HL-60/S4 treated with phorbol 12-myristate 13-acetate at 8.2 ng/mL for 4 days and 3 days (cell line): ENCODE data around the gene ALG2.
"Not testable (repeated sequence)": the region's sequence is repeated elsewhere in the genome, so short reads cannot be mapped to it uniquely, and the experiment has no call there.

Experiments used
- in situ Hi-C: fragments of 300-500 bp; cut with MboI; formaldehyde crosslinking; loops from 2 replicates; pipeline ENCODE4 v1.15.0; 2022; ENCODE audit warnings: low sequenced_read_pairs

Gene ALG2

GRCh38 chr9:99239341-99240060 lies 17.8 kb upstream of the ALG2 start:
- in situ Hi-C loops = no loop called here

- in situ Hi-C loops = no loop called here
These were observed 16.6 kb upstream of the ALG2 start for GRCh38 chr9:99238331-99238730.

GRCh38 chr9:99237849-99238248 lies 16.1 kb upstream of the ALG2 start:
- in situ Hi-C loops = not testable (repeated sequence)

DNA sequence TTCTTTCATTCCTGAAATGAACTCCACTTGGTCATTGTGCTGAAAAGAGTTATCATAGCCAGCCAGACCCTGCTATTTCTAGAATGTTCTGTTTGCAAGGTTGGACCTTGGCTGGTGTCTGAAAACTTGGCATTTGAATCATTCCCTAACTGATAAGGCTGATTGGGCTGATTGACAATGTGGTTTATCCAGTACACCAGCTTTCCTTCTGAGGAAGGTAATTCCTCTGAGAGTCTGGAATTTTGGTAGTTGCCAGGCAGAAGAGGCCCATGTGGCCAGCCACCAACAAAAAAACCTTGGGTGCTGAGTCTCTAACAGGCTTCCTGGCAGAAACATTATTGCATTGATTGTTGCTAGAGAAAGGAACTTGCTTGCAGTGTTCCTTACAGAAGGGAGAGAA lies 15.6 kb upstream of the ALG2 start:
- in situ Hi-C loops = no loop called here

DNA sequence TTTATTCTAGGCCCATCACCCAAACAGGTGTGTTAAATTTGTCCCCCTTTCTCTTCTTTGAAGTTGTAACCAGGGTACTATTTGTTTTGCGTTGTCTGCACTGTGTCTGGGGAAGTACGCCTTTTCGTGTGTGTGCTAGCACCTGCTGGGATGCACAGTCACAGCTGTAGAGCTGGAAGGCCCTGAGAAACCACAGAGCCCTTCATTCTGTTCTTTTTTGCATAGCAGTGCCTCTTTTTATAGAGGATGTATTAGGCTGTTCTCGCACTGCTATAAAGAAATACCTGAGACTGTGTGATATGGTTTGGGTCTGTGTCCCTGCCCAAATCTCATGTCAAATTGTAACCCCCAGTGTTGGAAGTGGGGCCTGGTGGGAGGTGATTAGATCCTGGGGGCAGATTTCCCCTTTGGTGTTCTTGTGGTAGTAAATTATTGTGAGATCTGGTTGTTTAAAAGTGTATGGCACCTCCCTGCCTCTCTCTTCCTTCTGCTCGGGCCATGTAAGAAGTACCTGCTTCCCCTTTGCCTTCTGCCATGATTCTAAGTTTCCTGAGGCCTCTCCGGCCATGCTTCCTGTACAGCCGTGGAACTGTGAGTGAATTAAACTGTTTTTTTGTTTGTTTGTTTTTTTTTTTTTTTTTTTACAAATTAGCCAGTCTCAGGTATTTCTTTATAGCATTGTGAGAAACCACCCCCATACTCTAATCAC lies 14.3 kb upstream of the ALG2 start:
- in situ Hi-C loops = no loop called here

GRCh38 chr9:99235069-99235468 lies 13.3 kb upstream of the ALG2 start:
- in situ Hi-C loops = no loop called here

- in situ Hi-C loops = no loop called here
These were observed 12.9 kb upstream of the ALG2 start for GRCh38 chr9:99234618-99235017.

GRCh38 chr9:99231711-99232110 lies 10.0 kb upstream of the ALG2 start:
- in situ Hi-C loops = no loop called here

GRCh38 chr9:99230206-99230605 lies 8.5 kb upstream of the ALG2 start:
- in situ Hi-C loops = no loop called here

GRCh38 chr9:99226054-99226453 lies 4.3 kb upstream of the ALG2 start:
- in situ Hi-C loops = no loop called here

- in situ Hi-C loops = no loop called here
These were observed 2.7 kb upstream of the ALG2 start for GRCh38 chr9:99224445-99224844.

DNA sequence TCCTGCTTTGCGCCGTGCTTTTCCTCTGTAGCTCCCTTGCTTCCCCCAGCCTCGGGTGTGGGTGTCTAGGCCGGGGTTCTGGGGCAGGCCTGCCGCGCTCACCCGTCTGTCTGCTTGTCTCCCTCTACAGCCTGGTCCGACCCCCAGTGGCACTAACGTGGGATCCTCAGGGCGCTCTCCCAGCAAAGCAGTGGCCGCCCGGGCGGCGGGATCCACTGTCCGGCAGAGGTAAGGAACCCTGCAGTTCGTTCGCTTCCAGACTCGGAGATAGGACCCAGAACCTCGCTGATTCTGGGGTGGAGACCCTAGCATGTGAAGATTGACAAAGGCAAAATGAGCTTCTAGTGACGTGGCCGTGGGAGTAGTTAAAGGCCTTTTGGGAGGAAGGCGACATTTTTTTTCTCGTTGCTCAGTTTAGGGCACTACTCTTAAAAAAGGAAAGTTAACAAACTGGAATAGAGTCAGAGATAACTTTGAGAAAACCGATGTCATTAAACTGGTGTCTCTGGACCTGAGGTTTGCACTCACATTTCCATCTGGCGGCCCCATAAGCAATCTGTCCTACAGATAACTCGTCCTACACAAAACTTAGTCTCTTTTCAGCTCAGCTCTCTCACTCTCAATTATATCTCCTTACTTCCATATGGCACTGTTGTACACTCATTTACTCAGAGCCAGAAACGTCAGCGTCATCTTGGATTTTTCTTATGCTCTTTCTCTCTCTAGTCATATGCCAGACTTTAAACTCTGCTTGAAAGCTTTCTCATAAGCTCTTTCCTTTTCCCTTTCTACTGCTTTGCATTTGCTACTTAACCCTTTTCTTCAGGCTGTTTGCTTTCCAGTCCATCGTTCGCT lies 901 bp upstream of the ALG2 start:
- in situ Hi-C loops = no loop called here

DNA sequence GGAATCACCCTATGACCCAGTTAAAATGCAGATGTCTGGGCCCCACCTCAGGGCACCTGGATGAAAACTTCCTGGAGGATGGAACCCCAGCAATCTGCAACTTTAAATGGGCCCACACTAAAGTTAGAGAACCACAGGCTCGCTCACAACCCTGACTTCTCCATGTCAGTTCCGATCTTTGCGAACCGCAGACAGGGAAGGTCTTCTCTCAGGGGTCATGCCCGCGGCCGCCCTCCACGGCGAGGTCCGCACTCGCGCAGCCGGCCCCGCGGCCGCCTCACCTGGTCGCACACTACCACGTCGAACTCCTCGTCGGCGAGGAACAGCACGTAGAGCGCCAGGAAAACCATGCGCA lies 499 bp downstream of the ALG2 start:
- in situ Hi-C loops = no loop called here

DNA sequence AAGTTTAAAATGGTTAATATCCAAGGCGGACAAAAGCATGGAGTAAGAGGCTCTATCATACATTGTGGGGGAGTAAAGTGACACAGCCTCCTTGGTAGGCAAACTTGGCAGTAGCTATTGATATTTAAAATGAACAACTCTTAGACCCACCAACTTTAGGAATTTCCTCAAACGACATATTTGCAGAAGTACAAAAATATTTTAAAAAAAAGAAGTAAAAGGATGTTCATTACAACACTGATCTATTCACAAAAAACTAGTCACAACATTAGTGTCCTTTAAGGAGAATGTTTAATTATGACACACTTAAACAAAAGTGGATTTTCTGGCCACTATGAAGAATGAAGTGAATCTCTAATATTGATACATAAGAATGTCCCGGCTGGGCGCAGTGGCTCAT lies 1.7 kb downstream of the ALG2 start:
- in situ Hi-C loops = no loop called here

DNA sequence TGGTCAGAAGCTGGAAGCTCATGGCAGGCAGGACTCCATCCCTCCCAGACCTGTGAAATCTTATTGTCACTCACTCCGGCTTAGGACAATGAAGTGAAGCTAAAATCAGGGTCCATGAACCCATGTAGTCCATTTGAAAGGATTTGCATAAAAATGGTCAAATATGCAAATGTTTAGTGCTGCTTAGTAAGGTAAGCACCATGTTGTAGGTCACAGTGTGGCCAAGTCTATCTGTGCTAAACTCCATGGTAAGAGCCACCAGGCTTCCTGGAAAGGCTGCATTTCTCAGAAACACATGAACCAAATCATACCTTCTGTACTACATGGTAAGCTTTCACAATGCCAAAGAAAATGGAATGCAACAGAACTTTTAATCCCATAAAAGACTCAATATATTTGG lies 5.7 kb downstream of the ALG2 start:
- in situ Hi-C loops = no loop called here

GRCh38 chr9:99213197-99213596 lies 8.5 kb downstream of the ALG2 start:
- in situ Hi-C loops = no loop called here

DNA sequence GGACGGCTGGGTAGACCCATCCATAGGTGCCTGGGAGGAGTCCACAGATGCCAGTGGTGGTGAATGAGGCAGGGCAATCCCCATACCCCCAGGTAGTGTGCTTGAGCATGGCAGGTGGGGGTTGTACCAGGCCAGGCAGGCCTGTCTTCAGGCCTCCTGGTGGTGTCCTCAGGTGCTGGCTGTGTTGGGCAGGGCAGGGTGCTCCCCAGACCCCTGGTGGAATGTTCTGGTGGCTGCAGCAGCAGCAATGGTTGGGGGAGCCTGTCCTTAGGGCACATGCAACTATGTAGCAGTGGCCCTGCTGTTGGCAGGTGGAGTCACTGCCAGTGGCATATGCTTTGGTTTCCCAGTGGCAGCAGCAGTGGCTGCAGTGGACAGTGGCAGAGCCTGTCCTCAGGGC lies 10.0 kb downstream of the ALG2 start:
- in situ Hi-C loops = no loop called here

GRCh38 chr9:99210572-99210971 lies 11.2 kb downstream of the ALG2 start:
- in situ Hi-C loops = no loop called here

DNA sequence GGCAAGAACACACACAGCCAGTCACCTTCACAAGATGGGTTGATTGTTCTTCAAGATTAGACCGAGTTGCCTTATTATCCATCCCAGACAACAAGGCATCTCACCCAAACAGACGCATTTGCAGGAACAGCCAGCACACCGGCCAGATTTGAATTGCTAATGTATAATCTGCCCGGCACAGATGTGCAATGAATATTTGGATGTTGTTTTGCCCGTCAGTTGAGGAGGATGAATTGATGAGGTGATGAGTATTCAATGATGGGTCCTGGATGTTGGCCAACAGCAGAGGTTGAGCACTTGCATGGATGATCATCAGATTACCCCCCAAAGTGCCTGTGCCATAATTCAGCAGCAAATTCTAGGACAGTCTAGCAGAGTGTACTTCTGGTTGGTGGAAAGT lies 20.1 kb downstream of the ALG2 start:
- in situ Hi-C loops = no loop called here

- in situ Hi-C loops = loop anchor here (25.0 kb wide), 2 partner anchors 1112 to 1387 kb away; partner anchors contain the start of gene CAVIN4
These were observed 21.7 kb downstream of the ALG2 start for GRCh38 chr9:99199938-99200539.

DNA sequence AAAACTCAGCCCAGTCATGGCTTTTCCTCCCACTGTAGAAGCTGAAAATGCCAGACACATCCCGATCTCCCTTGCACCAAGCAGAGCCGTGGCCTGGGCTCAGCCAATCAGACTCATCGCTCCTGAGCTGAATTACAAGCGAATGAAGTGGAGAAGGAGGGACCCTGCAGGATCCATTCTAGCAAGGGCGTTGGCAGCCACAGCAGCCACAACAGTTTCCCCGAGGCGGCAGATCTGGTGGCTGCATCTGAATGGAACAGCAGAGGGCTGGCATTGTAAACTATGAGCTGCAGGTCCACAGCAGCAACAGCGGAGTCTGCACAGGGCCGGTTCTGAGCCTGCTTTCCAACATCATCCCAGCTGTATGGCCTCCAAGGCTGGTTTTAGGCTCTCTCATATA lies 23.8 kb downstream of the ALG2 start:
- in situ Hi-C loops = loop anchor here (25.0 kb wide), 2 partner anchors 1114 to 1389 kb away; partner anchors contain the start of gene CAVIN4
